Measurements from ENCODE around the gene NCKAP1.

- TF ChIP-seq, protein P1, sequence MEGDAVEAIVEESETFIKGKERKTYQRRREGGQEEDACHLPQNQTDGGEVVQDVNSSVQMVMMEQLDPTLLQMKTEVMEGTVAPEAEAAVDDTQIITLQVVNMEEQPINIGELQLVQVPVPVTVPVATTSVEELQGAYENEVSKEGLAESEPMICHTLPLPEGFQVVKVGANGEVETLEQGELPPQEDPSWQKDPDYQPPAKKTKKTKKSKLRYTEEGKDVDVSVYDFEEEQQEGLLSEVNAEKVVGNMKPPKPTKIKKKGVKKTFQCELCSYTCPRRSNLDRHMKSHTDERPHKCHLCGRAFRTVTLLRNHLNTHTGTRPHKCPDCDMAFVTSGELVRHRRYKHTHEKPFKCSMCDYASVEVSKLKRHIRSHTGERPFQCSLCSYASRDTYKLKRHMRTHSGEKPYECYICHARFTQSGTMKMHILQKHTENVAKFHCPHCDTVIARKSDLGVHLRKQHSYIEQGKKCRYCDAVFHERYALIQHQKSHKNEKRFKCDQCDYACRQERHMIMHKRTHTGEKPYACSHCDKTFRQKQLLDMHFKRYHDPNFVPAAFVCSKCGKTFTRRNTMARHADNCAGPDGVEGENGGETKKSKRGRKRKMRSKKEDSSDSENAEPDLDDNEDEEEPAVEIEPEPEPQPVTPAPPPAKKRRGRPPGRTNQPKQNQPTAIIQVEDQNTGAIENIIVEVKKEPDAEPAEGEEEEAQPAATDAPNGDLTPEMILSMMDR (conservative IDR thresholded peaks at IDR 0.05; ENCODE audit: low read length) = no peak
- TF ChIP-seq EZH2phosphoT487 (IDR thresholded peaks at IDR 0.05; ENCODE audit: borderline replicate concordance) = no peak
These were observed 21.3 kb upstream of the NCKAP1 start for GRCh38 chr2:183059561-183059960.

Data from Loucy (cell line).